GM12891 (cell line): ENCODE data around the gene PON1.

ENCODE experiments used
- PAX5 ChIP-seq: IDR thresholded peaks from 2 replicates; pipeline ENCODE4 v1.6.1; 2011; ENCODE audit warnings: low read length, moderate library complexity, mild to moderate bottlenecking; ENCODE audit not compliant: insufficient read depth, severe bottlenecking
- POLR2A ChIP-seq: IDR thresholded peaks from 2 replicates; pipeline ENCODE4 v1.6.1; 2011; ENCODE audit warnings: low read depth, low read length, control low read depth
- POLR2AphosphoS5 ChIP-seq: IDR thresholded peaks from 2 replicates; pipeline ENCODE4 v1.6.1; 2011; ENCODE audit warnings: low read depth, low read length, control low read depth
- TAF1 ChIP-seq: IDR thresholded peaks from 2 replicates; pipeline ENCODE4 v1.6.1; 2011; ENCODE audit warnings: low read depth, low read length, control low read depth

DNA sequence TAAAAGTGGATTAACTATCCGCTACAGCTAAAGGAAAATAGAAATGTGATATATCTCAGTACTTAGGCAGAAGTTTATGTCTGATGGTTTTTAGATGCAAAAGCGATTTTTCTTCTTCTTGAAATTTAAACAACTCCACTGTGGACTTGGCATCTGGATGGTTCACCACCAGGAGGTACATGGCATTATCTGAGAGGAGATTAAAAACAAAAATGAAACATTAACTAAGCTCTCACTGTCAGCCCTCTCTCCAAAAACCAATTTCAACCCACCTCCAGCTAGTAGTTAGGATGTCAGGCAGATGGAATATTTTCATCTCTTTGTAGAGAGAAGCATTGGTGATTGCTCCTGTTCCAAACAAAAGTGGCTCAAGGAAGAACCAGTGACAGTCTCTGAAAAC lies 12.9 kb downstream of the PON1 start:
- TF ChIP-seq POLR2A (no peak), TAF1 (no peak), POLR2AphosphoS5 (no peak), PAX5 (no peak)
